G401.6 (cell line): ENCODE data around the gene TRHDE.

ENCODE experiments used
- FAIRE-seq: peaks from 2 replicates; lab custom pipeline; 2012; peaks lifted over from hg19 to GRCh38; lab: Jason Lieb, UNC

TRHDE gene, protein sequence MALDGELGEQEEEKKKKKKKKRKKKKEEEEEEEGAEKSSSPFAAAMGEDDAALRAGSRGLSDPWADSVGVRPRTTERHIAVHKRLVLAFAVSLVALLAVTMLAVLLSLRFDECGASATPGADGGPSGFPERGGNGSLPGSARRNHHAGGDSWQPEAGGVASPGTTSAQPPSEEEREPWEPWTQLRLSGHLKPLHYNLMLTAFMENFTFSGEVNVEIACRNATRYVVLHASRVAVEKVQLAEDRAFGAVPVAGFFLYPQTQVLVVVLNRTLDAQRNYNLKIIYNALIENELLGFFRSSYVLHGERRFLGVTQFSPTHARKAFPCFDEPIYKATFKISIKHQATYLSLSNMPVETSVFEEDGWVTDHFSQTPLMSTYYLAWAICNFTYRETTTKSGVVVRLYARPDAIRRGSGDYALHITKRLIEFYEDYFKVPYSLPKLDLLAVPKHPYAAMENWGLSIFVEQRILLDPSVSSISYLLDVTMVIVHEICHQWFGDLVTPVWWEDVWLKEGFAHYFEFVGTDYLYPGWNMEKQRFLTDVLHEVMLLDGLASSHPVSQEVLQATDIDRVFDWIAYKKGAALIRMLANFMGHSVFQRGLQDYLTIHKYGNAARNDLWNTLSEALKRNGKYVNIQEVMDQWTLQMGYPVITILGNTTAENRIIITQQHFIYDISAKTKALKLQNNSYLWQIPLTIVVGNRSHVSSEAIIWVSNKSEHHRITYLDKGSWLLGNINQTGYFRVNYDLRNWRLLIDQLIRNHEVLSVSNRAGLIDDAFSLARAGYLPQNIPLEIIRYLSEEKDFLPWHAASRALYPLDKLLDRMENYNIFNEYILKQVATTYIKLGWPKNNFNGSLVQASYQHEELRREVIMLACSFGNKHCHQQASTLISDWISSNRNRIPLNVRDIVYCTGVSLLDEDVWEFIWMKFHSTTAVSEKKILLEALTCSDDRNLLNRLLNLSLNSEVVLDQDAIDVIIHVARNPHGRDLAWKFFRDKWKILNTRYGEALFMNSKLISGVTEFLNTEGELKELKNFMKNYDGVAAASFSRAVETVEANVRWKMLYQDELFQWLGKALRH

GRCh38 chr12:72272091-72272661 lies at the start of gene TRHDE:
TSS of gene TRHDE (plus strand) at chr12:72272370. CDS start at chr12:72272644, 274 bp downstream.
- FAIRE-seq, result no peak

GRCh38 chr12:72226510-72226909 lies 45.7 kb upstream of the TRHDE start:
- no peak for FAIRE-seq

- no peak for FAIRE-seq
Measured at GRCh38 chr12:72228424-72228823, 43.7 kb upstream of the TRHDE start.

GRCh38 chr12:72230589-72230988 lies 41.6 kb upstream of the TRHDE start:
- no peak for FAIRE-seq

- no peak for FAIRE-seq
Measured at GRCh38 chr12:72234886-72235285, 37.3 kb upstream of the TRHDE start.

GRCh38 chr12:72236071-72236705 lies 36.0 kb upstream of the TRHDE start:
- FAIRE-seq, result no peak

- FAIRE-seq, result no peak
Measured at GRCh38 chr12:72241552-72241951, 30.6 kb upstream of the TRHDE start.

GRCh38 chr12:72242946-72243345 lies 29.2 kb upstream of the TRHDE start:
- FAIRE-seq, result no peak

GRCh38 chr12:72246370-72246769 lies 25.8 kb upstream of the TRHDE start:
- no peak for FAIRE-seq

DNA sequence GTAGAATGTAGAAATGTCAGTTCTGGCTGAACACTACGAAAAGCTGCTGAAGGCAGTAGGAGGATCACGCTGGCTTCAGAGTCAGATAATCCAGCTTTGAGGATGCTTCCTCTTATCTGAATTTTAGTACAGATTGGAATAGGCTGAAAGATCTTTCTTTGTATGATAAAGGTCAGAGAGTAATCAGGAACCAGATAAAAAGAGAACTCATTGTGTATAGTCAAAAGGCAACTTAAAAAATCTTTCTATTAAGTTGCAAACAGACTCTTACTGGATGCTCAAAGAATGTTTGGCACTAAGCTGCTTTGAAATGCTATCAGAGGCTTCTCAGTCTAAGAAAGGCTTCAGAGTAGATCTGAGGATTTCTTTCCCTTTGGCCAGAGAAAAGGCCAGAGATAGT lies 21.8 kb upstream of the TRHDE start:
- FAIRE-seq, result no peak

DNA sequence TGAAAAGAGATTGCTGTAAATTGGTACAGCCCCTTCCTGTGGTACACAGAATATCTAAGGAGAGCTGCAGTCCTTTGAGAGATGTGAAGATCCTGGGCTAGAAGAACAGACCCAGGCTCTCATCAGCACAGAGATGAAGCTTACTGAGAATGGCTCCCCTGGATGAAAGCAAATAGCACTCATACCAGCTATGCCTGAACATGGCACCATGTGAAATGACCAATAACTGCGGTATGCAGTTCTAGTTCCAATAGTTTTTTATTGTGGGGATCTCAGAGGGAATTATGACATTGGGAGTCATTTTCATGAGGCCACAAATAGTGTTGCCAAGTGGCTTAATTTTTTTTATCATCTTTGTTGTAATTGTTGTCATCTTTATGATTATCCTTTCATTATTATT lies 15.4 kb upstream of the TRHDE start:
- FAIRE-seq, result no peak

DNA sequence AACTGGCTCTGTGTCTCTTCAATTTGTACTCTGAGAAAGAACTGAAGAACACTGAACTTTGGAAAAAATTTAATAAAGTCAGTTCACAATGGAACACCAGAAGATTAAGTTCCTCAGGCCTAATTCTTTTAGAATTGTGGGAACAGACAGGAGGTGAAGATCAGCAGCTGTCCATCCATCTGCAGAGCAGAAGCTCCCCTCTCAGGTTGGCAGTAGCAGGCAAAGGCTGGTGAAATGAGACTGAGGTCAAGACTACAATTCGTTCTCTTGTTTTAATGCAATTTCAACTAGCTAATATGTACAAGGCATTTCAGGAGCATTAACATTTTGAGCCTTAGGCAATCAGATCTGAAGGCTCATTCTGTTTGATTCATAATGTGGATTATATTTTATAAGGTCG lies 10.3 kb upstream of the TRHDE start:
- no peak for FAIRE-seq

DNA sequence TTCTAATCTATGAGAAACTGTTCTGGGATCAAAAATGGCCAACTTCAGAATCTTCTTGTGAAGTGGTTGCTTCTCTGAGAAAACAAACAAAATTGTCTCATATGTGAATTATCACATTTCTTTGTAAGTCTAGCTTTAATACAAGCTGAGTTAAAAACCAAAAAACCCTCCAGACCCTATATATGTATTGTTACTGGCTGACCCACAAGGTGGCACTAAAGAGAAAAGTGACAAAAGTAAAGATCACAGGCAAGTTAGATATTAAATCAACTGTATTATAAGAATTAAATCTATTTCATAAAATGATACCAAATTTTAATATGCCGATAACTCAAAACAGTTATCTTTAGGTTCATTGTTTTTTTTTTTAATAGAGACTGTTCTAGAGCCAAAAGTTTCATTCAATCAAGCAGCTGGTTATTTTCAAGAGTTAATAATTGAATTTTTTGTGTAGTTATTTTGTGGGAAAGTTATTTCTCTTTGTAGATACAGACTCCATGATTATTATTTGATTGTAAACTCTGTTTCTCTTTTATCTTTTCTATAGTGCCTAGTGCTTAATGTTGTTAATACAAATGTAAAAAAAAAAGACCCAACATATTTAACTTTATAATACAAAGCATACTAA lies 7.5 kb upstream of the TRHDE start:
- peak; percentile 92 for FAIRE-seq

- FAIRE-seq, result no peak
Measured at GRCh38 chr12:72267974-72268373, 4.2 kb upstream of the TRHDE start.

GRCh38 chr12:72268386-72268785 lies 3.8 kb upstream of the TRHDE start:
- FAIRE-seq, result no peak

- no peak for FAIRE-seq
Measured at GRCh38 chr12:72269491-72269890, 2.7 kb upstream of the TRHDE start.

- FAIRE-seq, result no peak
Measured at GRCh38 chr12:72270246-72270645, 1.9 kb upstream of the TRHDE start.

- FAIRE-seq, result no peak
Measured at GRCh38 chr12:72270961-72271360, 1.2 kb upstream of the TRHDE start.

- FAIRE-seq, result no peak
Measured at GRCh38 chr12:72271451-72272090, 599 bp upstream of the TRHDE start.

GRCh38 chr12:72272731-72273498 lies 745 bp downstream of the TRHDE start:
- no peak for FAIRE-seq

- no peak for FAIRE-seq
Measured at GRCh38 chr12:72273499-72273837, 1.3 kb downstream of the TRHDE start.
